Kidney glomerular epithelial cell (primary cell): ENCODE results near the gene KIAA2012.
A peak's percentile ranks its signal among the peaks of the same experiment; 100 is the strongest.

Source experiments
- DNase-seq: peaks from one replicate; lab custom pipeline; 2025; lab: John Stamatoyannopoulos, UW

Gene KIAA2012

DNA sequence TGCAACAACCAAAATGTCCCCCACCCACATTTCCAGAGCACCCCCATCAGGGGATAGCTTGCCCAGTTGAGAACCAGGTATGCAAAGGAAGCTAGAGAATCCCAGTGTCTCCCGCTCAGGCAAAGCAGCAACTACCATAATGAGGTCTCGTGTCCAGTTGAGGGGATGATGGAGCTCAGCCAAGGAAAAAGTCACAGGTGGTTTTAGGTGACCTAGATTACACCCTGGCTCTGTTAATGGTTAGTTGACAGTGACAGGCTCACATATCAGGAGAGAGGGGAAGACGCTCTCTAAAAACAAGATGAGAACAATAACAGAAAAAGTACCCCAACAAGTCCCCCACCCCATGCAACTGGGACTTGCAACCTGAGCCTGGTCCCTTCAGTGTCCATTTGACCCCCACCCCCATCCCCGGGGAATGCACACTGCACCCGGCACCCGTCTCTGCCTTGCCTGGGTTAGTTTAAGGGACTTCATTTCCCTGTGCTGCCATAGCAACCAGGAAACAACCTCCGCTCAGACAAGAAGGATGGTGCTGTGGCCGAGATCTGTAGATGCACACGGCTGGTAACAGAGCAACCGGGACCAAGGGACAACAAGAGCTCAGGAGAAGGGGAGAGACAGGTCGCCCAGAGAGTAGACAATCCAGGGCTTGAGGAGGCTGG is at the start of gene KIAA2012:
Gene KIAA2012, plus strand, starts transcription at position 519 of the 665 bp plus-strand sequence. CDS start 373 bp downstream, outside the sequence.
- DNase-seq, result no peak

DNA sequence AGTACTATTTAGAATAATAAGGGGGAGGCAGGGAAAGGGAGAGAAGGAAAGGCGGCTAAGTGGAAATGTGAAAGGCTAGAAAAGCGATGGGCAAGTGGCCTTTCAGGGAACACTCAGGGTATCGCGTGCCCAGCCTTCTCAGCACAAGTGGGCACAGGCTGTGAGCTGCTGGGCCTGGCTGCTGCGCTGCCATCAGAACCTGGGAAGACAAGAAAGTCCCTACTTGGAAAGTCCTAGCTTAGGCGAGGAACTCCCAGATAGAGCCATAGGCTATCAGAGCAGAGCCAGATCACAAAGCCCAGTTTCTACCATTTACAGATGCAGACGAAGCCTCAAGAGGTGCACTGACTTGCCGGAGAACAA is 49.2 kb upstream of the KIAA2012 start:
- no peak for DNase-seq

DNA sequence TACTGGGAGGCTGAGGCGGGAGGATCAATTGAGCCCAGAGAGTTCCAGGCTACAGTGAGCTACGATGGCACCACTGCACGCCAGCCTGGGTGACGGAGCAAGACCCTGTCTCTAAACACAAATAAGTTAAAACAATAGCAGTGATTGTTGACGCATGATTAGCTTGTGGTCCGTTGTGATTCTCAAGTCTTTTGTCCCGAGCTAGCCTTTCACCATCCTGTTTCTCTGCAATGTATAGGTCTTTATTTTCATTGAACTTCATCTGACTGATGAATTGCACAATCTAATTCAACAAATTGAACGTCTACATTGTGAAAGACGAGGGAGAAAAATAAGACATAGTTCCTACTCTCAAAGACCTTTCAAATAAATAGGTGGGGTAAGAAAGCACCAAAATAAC is 48.2 kb upstream of the KIAA2012 start:
- no peak for DNase-seq

DNA sequence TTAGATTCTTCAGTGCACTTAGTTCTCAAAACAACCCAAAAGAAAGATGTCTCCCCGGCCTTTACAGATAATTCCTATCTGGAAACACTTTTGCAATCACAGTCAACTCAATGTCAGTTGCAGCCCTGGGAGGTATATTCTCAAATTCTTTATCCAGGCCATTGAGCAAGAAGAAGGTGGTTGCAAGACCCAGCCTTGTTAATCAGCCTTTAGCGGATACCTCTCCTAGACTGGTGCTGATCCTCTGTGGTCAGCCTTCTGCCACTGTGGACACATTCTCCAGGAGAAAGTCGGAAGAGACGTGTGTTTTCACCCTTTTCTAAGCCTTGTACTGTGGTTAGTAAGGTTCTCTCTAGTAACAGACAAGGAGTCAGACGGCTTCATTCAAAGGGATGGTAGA is 47.2 kb upstream of the KIAA2012 start:
- DNase-seq, result peak; percentile 45

DNA sequence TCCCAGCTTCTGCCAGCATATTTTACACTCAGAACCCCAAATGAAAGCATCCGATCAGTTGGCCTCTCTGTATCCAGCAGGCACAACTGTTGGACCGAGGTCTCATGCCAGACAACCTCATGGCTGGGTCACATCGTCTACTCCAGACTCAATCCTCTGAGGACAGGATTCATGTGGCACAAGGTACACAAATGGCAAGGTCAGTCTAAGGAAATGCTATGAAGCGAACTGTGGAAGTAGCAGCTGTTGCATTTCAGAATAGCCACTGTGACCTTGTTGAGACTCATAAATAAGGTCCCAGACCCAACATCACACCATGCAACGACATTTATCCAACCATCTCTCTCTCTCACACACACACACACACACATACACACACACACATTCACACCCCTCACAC is 46.5 kb upstream of the KIAA2012 start:
- no peak for DNase-seq

DNA sequence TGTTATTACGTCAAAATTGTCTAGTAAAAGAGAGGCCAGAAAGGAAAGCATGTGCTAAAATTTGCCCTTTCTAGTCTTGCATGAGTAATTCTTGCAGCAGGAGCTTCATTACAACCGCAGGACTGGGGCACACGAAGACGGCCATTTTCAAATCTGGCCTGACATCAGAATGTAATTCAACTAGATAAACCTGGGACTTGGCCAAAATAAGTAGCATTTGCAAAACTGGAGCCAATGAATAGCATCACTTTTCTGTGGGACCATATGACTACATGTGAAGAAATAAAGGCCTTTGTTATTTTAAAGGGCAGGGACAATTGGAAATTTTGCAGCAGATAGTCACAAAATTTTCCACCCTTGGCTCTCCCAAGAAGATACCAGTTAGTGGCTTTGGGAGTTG is 42.4 kb upstream of the KIAA2012 start:
- no peak for DNase-seq

DNA sequence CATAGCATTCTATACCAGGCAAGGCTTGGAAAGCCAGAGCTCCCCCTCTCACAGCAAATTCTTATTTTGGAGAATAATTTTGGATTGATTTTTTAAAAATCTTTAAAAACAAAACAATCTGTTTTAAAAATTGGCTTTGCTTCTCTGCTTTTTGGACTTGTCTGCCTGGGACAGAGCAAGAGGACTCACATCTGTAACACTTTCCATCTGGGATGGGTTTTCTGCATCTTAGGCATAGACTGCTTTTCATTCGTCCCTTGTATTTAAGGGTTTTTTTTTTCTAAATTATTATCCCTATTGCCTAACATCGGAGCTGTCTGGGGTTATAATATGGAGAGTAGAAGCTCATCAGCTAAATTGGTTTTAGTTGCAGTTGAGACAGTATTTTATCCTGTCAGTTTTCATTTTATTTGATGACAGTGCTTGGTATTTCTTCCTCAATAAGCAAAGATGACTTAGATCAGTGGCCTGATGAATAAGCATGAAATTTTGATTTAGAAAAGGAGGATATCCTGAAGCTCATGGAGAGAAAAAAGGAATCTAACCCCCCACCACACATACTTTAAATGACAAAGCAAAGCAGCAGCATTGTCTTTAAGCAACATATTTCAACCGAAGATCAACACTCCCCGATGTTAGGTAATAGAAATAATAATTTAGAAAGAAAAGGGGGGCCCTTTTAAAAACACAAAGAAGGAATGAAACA is 41.7 kb upstream of the KIAA2012 start:
- DNase-seq, result no peak

DNA sequence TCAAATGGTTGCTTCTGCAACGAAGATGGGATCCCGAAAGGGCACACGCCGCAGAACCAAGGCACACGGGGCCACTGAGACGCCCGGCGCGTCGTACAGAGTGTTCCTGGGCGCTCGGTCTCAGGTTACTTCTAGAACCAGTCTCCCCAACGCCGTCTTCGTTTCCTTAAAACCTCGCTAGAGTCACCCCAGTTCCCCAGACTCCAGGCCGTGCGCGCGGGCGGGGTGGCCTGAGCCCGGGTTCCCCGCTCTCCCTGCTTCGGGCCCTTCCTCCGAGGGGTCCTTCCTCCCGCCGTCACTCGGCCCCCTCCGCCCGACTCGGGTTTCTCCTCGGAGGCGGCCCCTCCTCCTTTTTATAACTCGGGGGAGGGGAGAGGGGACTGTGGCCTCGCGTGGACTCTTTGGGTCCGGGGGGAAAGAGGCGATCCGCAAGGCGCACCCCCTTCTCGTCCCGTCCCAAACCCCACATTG is 40.2 kb upstream of the KIAA2012 start:
- no peak for DNase-seq

DNA sequence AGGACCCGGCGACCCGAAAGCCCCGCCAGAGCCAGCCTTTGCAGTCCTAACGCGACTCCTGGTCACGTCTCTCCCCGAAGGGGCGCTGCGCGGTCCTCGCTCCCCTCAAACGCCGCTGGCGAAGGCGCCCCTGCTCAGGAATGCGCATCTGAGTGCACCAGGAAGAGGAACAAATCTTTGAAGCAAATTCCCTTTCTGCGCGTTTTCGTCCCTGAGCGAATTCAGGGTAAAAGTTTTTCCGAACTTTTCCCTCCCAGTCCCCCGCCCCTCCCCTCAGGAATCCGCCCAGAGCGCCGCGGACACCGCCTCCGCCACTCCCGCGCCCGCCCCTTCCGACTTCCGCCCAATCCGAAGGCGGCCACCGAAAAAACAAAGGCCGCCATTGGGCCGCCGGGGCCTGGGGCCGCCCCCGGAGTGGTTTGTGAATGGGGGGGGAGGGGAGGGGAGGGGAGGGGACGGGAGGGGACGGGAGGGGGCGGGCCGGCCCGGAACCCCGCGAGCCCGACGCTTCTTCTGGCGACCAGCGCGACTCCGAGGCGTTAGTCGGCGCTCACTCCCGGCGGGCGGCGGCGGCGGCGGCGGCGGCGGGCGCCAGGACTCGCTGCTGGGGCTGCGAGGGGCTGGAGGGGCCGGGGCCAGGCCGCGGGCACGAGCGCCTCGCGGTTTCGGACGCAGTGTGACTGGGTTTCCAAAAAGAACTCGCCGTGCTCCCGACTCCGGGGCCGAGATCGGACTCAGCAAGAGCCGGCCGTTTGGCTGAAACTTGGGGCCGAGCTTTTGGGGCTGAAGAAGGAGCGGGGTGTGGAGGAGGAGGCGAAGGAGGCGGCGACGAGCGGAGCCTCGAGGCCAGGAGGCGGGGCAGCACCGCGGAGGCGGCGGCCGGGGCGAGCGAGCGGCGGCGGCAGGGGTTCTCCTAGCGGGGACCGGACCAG is 39.5 kb upstream of the KIAA2012 start, which contains the start of gene FZD7:
Gene FZD7, plus strand, starts transcription at position 539 of the 932 bp plus-strand sequence. CDS start 793 bp downstream, outside the sequence.
- peak; percentile 77 for DNase-seq

DNA sequence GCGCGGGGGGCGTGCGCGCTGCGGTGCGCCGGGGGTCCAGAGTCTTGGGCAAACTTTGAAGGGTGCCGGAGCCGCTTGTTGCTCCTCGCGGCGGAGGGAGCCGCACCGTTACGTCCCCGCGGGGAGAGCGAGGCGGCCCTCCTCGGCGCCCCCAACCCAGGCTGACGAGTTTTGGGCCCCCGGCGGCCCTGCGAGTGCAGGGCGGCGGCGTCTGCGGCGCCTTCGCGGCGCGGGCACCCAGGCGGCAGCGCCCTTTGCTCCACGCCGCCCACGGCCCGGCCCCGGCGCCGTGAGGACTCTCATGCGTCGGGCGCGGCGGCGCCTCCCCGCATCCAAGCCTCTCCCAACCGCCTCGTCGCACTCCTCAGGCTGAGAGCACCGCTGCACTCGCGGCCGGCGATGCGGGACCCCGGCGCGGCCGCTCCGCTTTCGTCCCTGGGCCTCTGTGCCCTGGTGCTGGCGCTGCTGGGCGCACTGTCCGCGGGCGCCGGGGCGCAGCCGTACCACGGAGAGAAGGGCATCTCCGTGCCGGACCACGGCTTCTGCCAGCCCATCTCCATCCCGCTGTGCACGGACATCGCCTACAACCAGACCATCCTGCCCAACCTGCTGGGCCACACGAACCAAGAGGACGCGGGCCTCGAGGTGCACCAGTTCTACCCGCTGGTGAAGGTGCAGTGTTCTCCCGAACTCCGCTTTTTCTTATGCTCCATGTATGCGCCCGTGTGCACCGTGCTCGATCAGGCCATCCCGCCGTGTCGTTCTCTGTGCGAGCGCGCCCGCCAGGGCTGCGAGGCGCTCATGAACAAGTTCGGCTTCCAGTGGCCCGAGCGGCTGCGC is 38.6 kb upstream of the KIAA2012 start:
- no peak for DNase-seq

DNA sequence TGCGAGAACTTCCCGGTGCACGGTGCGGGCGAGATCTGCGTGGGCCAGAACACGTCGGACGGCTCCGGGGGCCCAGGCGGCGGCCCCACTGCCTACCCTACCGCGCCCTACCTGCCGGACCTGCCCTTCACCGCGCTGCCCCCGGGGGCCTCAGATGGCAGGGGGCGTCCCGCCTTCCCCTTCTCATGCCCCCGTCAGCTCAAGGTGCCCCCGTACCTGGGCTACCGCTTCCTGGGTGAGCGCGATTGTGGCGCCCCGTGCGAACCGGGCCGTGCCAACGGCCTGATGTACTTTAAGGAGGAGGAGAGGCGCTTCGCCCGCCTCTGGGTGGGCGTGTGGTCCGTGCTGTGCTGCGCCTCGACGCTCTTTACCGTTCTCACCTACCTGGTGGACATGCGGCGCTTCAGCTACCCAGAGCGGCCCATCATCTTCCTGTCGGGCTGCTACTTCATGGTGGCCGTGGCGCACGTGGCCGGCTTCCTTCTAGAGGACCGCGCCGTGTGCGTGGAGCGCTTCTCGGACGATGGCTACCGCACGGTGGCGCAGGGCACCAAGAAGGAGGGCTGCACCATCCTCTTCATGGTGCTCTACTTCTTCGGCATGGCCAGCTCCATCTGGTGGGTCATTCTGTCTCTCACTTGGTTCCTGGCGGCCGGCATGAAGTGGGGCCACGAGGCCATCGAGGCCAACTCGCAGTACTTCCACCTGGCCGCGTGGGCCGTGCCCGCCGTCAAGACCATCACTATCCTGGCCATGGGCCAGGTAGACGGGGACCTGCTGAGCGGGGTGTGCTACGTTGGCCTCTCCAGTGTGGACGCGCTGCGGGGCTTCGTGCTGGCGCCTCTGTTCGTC is 37.7 kb upstream of the KIAA2012 start:
- no peak for DNase-seq

DNA sequence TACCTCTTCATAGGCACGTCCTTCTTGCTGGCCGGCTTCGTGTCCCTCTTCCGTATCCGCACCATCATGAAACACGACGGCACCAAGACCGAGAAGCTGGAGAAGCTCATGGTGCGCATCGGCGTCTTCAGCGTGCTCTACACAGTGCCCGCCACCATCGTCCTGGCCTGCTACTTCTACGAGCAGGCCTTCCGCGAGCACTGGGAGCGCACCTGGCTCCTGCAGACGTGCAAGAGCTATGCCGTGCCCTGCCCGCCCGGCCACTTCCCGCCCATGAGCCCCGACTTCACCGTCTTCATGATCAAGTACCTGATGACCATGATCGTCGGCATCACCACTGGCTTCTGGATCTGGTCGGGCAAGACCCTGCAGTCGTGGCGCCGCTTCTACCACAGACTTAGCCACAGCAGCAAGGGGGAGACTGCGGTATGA is 37.1 kb upstream of the KIAA2012 start:
- DNase-seq, result no peak

DNA sequence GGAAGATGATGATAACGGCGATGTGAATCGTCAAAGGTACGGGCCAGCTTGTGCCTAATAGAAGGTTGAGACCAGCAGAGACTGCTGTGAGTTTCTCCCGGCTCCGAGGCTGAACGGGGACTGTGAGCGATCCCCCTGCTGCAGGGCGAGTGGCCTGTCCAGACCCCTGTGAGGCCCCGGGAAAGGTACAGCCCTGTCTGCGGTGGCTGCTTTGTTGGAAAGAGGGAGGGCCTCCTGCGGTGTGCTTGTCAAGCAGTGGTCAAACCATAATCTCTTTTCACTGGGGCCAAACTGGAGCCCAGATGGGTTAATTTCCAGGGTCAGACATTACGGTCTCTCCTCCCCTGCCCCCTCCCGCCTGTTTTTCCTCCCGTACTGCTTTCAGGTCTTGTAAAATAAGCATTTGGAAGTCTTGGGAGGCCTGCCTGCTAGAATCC is 36.4 kb upstream of the KIAA2012 start:
- no peak for DNase-seq

DNA sequence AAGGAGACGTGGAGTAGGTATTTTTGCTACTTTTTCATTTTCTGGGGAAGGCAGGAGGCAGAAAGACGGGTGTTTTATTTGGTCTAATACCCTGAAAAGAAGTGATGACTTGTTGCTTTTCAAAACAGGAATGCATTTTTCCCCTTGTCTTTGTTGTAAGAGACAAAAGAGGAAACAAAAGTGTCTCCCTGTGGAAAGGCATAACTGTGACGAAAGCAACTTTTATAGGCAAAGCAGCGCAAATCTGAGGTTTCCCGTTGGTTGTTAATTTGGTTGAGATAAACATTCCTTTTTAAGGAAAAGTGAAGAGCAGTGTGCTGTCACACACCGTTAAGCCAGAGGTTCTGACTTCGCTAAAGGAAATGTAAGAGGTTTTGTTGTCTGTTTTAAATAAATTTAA is 36.0 kb upstream of the KIAA2012 start:
- DNase-seq, result no peak

DNA sequence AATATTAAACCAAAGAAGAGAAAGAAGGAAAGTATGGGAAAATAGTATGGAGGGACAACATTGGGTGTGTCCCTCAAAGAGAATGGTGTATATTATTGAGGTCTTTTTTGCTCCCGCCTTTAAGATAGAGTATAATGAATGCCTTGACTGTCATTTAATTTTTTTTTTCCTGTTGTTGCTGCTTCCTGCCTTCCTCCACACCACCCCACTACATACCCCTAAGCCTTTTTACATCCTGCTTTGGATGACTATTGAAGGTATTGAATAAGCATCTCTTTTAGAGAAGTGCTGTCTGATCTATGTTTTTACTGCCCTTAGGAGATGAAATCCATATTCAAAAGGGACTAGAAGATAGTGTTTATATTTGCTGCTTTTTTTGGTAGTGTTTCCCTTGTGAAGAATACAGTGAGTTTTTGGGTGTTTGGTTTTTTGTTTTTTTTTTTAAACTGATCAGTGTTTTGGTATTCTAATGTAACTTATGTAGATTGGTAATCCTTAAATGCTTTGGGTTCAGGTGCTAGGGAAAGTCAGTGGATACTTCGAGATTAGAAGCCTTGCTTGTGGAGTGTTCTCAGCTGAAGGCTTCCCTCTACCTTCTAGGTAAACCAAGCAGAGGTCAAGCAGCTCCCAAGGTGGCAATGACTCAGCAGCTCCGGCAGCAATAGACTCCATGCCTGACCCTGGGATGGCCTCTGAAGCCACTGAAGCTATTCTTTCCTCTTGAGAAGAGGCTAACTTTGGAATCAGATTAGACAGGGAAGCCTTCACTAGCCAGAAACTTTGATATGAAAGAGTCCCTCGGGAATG is 34.4 kb upstream of the KIAA2012 start:
- peak; percentile 11 for DNase-seq

DNA sequence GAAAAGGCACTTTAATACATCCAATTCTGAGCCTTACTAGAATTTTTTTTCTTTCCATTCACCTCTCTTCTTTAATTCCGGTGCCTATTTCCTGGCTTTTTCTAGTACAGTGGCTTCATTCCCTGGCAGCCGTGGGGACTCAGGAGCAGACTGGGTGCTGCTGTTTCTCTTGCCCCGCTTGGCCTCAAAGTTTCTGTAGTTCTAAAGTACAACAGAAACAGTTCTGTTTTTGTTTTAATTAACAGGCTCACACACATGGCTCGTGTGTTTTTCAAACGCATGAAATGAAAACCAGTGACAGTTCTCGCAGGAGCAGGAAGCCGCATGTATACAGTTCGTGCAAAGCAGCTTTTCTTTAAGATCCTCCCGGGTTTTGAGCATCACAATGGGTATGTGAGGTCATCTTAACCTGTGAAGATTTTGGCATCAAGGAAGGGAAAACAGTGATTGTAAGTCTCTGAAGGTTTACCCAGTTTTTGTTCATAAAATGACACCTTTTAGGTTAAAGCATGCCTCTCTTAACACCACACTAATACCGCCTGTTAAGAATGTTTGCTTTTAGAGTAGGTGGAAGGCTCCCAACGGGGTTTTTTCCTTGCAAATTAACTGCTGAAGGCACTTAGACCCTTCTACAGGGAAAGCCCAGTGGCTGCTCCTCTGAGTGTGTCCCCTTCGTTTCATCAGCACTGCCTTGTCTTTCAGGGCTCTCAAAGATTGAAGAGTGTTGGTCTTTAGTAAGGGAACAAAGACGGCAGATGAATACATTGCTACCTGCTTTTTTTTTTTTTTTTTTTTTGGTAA is 33.6 kb upstream of the KIAA2012 start:
- DNase-seq, result no peak

DNA sequence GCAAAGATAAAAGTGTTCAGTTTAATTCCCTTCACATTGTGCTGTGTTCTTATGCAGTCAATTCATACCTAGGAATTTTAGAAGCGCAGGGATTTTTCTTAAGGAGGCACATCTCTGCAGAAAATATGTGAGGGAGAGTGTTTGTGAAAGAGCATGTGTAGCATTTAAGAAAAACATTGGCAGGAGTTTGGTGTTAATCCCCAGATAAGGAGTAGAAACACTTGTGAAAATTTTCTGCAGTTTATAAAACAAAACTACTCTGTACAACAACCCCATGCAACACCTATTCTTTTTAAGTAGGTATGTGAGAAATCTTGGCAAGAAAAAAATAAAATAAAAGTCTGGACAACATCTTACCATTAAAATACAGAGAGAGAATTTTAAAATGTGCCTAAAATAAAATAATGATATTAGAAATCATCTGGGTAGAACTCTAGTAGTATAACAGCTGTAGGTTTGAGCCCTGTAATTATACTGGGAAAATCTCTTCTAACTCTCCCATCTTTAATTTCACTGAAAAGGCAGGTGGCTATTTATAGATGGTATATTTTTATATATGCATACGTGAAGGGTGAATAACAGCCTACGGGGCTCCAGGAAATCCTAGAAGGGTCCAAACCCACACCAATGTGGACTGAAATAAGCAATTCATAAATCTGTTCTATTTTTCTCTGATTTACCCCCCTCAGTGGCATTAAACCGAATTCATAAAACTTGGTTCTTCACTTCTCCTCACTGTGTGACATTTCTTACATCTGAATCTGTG is 32.8 kb upstream of the KIAA2012 start:
- DNase-seq, result no peak

DNA sequence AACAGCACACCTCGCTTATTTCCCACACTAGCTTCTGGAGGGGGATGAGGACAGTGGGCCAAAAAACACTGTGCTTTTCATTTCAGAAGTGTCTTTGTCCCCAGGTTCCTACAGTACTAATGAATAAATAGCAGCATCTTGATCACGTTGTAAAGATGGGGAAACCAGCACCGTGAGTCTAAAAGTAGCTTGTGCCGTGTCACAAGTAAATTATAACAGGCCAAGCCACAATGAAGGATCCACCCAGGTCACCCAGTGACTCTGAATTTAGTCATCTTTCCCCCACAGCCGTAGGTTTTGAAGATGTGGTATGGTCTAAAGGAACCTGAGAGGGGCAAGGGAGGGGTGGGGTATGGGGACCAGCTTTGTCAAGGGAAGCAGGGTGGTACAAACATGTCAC is 30.6 kb upstream of the KIAA2012 start:
- DNase-seq, result no peak
